K562 (cell line): Measurements from ENCODE around the gene ZNF598. TPM values are rescaled to one million over a fixed set of nuclear protein-coding genes. Genes with fewer than 3 reads are reported as not detected.
A peak's percentile ranks its signal among the peaks of the same experiment; 100 is the strongest.

Experiments
- BCLAF1 ChIP-seq, 2 experiments: fragments of 450-650 bp in 1 of 2; IDR thresholded peaks; 2 replicates each; pipeline ENCODE4 v1.6.1; 2011 to 2017; ENCODE audit warnings: low read depth in 2 of 2, antibody characterized with exemption in 1 of 2, borderline replicate concordance in 1 of 2, low read length in 1 of 2, mild to moderate bottlenecking in 1 of 2, mixed read lengths in 1 of 2; ENCODE audit not compliant: control insufficient read depth in 1 of 2
- CTCF ChIP-seq, 3 experiments: IDR thresholded peaks in 2 of 3; conservative IDR thresholded peaks in 1 of 3; 2 replicates each; pipeline ENCODE4 v1.5.1; 2011 to 2012; ENCODE audit warnings: low read length in 3 of 3, mild to moderate bottlenecking in 3 of 3, control low read depth in 2 of 3, improper control_type of control experiment in 1 of 3, inconsistent platforms in 1 of 3, low read depth in 1 of 3, mixed read lengths in 1 of 3, moderate library complexity in 1 of 3; ENCODE audit not compliant: insufficient read depth in 2 of 3
- ETV1 ChIP-seq: fragments of 450-650 bp; conservative IDR thresholded peaks from 2 replicates; pipeline ENCODE4 v1.6.1; 2016; ENCODE audit warnings: missing genetic modification characterization, control low read depth, low read depth, missing compliant biosample characterization
- FOXK1 ChIP-seq: sonication (generic); formaldehyde crosslinking; IDR thresholded peaks from 2 replicates; pipeline ENCODE4 v1.8.0; 2022; ENCODE audit warnings: missing genetic modification reagents, mild to moderate bottlenecking, borderline replicate concordance
- GTF3C2 ChIP-seq: IDR thresholded peaks from 3 replicates; pipeline ENCODE4 v1.6.1; 2011; ENCODE audit warnings: borderline replicate concordance, mild to moderate bottlenecking, moderate library complexity; ENCODE audit not compliant: insufficient read length; ENCODE audit errors: extremely low read depth
- HEY1 ChIP-seq: fragments of 250-450 bp; sonication (Bioruptor Pico); IDR thresholded peaks from 2 replicates; pipeline ENCODE4 v1.5.0; 2020; ENCODE audit warnings: mild to moderate bottlenecking, moderate library complexity, borderline replicate concordance
- HLTF ChIP-seq: fragments of 450-650 bp; IDR thresholded peaks from 2 replicates; pipeline ENCODE4 v1.6.1; 2016
- MCM5 ChIP-seq: fragments of 450-650 bp; IDR thresholded peaks from 2 replicates; pipeline ENCODE4 v1.6.1; 2016; ENCODE audit warnings: low read depth
- MECOM ChIP-seq: fragments of 250-450 bp; sonication (Bioruptor Pico); IDR thresholded peaks from 2 replicates; pipeline ENCODE4 v1.8.0; 2022; ENCODE audit warnings: inconsistent platforms
- MED1 ChIP-seq: sonication (generic); formaldehyde crosslinking; IDR thresholded peaks from 2 replicates; pipeline ENCODE4 v1.8.1; 2023; ENCODE audit warnings: missing genetic modification reagents, borderline replicate concordance
- POLR2B ChIP-seq: fragments of 450-650 bp; IDR thresholded peaks from 2 replicates; pipeline ENCODE4 v1.6.1; 2018; ENCODE audit warnings: low read depth; ENCODE audit not compliant: partially characterized antibody
- RFX1 ChIP-seq: fragments of 450-650 bp; IDR thresholded peaks from 2 replicates; pipeline ENCODE4 v1.6.1; 2016; ENCODE audit warnings: mild to moderate bottlenecking, moderate library complexity
- SP2 ChIP-seq: IDR thresholded peaks from 2 replicates; pipeline ENCODE4 v1.6.1; 2011; ENCODE audit warnings: mild to moderate bottlenecking, low read depth, low read length, moderate library complexity; ENCODE audit not compliant: poor library complexity, severe bottlenecking; ENCODE audit errors: extremely low read depth
- XRCC4 ChIP-seq: IDR thresholded peaks from one replicate; pipeline ENCODE4 v1.6.1; 2011; ENCODE audit not compliant: insufficient read depth, insufficient read length; ENCODE audit errors: extremely low read depth
- YY1 ChIP-seq, 3 experiments: IDR thresholded peaks; 2 replicates each; pipeline ENCODE4 v1.6.1; 2011; ENCODE audit warnings: low read length in 2 of 3, mild to moderate bottlenecking in 2 of 3, moderate library complexity in 2 of 3, borderline replicate concordance in 1 of 3, control low read depth in 1 of 3, low read depth in 1 of 3; ENCODE audit not compliant: insufficient read depth in 3 of 3, insufficient replicate concordance in 2 of 3, control insufficient read depth in 1 of 3, insufficient read length in 1 of 3; ENCODE audit errors: extremely low read depth in 1 of 3
- ZNF24 ChIP-seq: fragments of 450-650 bp; IDR thresholded peaks from 2 replicates; pipeline ENCODE4 v1.6.1; 2016
- ZNF586 ChIP-seq: fragments of 450-650 bp; formaldehyde crosslinking; conservative IDR thresholded peaks from 2 replicates; pipeline ENCODE4 v1.4.0; 2020; ENCODE audit warnings: mild to moderate bottlenecking, moderate library complexity
- ZNF589 ChIP-seq: fragments of 200-800 bp; sonication (Bioruptor generic); IDR thresholded peaks from 2 replicates; pipeline ENCODE4 v1.6.1; 2016; ENCODE audit warnings: low read depth, missing genetic modification characterization, missing compliant biosample characterization
- polyA plus RNA-seq, 8 experiments: library from polyadenylated mRNA; depleted of rRNA in 4 of 8; stranded (reverse) in 5 of 8; unstranded in 3 of 8; fragments of >200 nt; fragmentation: Nextera tagmentation in 2 of 8; fragmentation: Illumina TruSeq in 1 of 8; extraction: Ambion mirVana in 2 of 8; extraction: Trizol in 1 of 8; gene quantifications; 2 replicates each; pipeline versions ENCODE4 v1.2.1 to v1.2.3, GENCODE V29; 2011 to 2014; ENCODE audit warnings: inconsistent platforms in 1 of 8, missing spikeins in 1 of 8
- total RNA-seq, 7 experiments: library from RNA; depleted of rRNA in 6 of 7; stranded (reverse); fragments of >200 nt in 6 of 7; fragmentation: Illumina TruSeq in 2 of 7; extraction: Trizol in 2 of 7; gene quantifications; 2 replicates each; pipeline versions ENCODE4 v1.2.1 to v1.2.3, GENCODE V29; 2011 to 2021; ENCODE audit warnings: low replicate concordance in 1 of 7

The ZNF598 gene
- total and polyA plus RNA-seq, 9 of the 15 experiments (the other 6 are each of a cell fraction or from before 2014, with no cell fraction given) = 0.11 to 115 (median 29.6) TPM

GRCh38 chr16:1971796-1972489 is 37.7 kb downstream of the ZNF598 start, which contains the start of gene TBL3 (continued):
- peak; percentile 96 for TF ChIP-seq ETV1
- peak; percentile 42; the same call in 1 of the 2 replicates for TF ChIP-seq MED1 (CRISPR knock-in tag)
- no peak for TF ChIP-seq GTF3C2
- TF ChIP-seq RFX1 = no peak
- TF ChIP-seq FOXK1 = peak; percentile 80
- TF ChIP-seq ZNF589 = no peak; the same call in 1 of the 2 replicates
- TF ChIP-seq CTCF (IDR thresholded peaks at IDR 0.05 in 2 of 3, conservative IDR thresholded peaks at IDR 0.05 in 1 of 3; ENCODE audit: insufficient read depth in 2 of 3, low read depth in 1 of 3, low read length in 3 of 3) = peak in 2 of 3 experiments; percentile 15 to 24; a peak in 1 of 6 replicates
- TF ChIP-seq MCM5 = no peak
- TF ChIP-seq SP2 = no peak
- no peak; a peak in 1 of 4 replicates for TF ChIP-seq BCLAF1 (IDR thresholded peaks at IDR 0.05; ENCODE audit: borderline replicate concordance in 1 of 2, control insufficient read depth in 1 of 2, low read depth in 2 of 2, low read length in 1 of 2)
- TF ChIP-seq HLTF = peak; percentile 50; the same call in 1 of the 2 replicates
- TF ChIP-seq XRCC4 = no peak
- no peak for TF ChIP-seq HEY1 (CRISPR knock-in tag)
- TF ChIP-seq ZNF24 = no peak
- TF ChIP-seq ZNF586 (CRISPR knock-in tag) = no peak
- TF ChIP-seq MECOM (CRISPR knock-in tag) = no peak
- TF ChIP-seq POLR2B = peak; percentile 79
- TF ChIP-seq YY1 (IDR thresholded peaks at IDR 0.05; ENCODE audit: borderline replicate concordance in 1 of 3, control insufficient read depth in 1 of 3, extremely low read depth in 1 of 3, insufficient read depth in 3 of 3, insufficient read length in 1 of 3, insufficient replicate concordance in 2 of 3, low read depth in 1 of 3, low read length in 2 of 3) = peak; percentile 99 to 100 (median 100)
